Upper lobe of right lung (tissue), 1 donor: ENCODE measurements around the gene PDS5A. TPM values are rescaled to one million over a fixed set of nuclear protein-coding genes. Genes with fewer than 3 reads are reported as not detected.
"Not testable (repeated sequence)": the region's sequence is repeated elsewhere in the genome, so short reads cannot be mapped to it uniquely, and the experiment has no call there.

ENCODE experiments used
- ATAC-seq: fragments of 200-7000 bp; cut with Tn5 transposase; one replicate; pipeline ENCODE4 v1.9.1; 2020; ENCODE audit warnings: mild to moderate bottlenecking, moderate library complexity
- DNase-seq: peaks from one replicate; pipeline ENCODE4 v3.0.0-alpha.2; 2020
- H3K27ac ChIP-seq: fragments of 200-600 bp; one replicate; pipeline ENCODE4 v1.8.0; 2022
- H3K27me3 ChIP-seq: fragments of 200-600 bp; one replicate; pipeline ENCODE4 v1.8.0; 2022; ENCODE audit warnings: mild to moderate bottlenecking
- H3K36me3 ChIP-seq: fragments of 200-600 bp; one replicate; pipeline ENCODE4 v1.8.0; 2022
- H3K4me1 ChIP-seq: fragments of 200-600 bp; one replicate; pipeline ENCODE4 v1.8.0; 2022
- H3K4me3 ChIP-seq: fragments of 200-600 bp; one replicate; pipeline ENCODE4 v1.8.0; 2022; ENCODE audit warnings: mild to moderate bottlenecking
- H3K9me3 ChIP-seq: fragments of 200-600 bp; one replicate; pipeline ENCODE4 v1.8.0; 2022
- intact Hi-C: fragments of 100-400 bp; cut with DNase I; formaldehyde crosslinking; loops from one replicate; pipeline ENCODE4 v1.11.0; 2022
- total RNA-seq: library from RNA; stranded (reverse); fragmentation: NEBNext Ultra II Directional; extraction: Animal tissue kit (Norgen Biotek cat#: 25700); gene quantifications from one replicate; pipeline ENCODE4 v1.2.1, GENCODE V29; 2021
- TF ChIP-seq, protein P1 (sequence below): fragments of 200-600 bp; IDR thresholded peaks from one replicate; pipeline ENCODE4 v1.8.0; 2022; ENCODE audit warnings: antibody characterized with exemption
- donor health status: DM: no; HTN: yes; CAD: no; lungs with severe emphysema.

PDS5A gene
- total RNA-seq, 1 donor from 2014 or later = 83.7 TPM

DNA sequence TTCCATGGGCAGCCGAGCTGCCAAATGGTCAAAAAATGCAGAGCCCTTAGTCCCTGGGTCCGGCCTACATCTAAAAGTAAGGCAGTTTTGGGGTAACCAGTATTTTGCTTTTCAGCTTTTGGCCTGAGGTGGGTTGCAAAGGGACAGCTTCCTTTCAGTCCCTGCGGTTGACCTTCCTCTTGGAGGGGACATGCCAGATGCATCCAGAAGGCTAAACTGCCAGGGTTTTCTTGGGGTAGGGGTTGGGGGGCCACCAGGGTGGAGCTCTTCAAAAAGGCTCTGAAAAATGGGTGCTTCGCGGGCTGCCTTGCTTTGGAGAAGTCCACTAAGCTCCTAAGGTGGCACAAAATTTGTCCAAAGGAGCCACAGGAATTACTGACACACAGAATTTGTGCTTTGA, 159.1 kb downstream of the PDS5A start:
- no peak overlapping the region for H3K4me3 ChIP-seq
- no peaks in the 10 kb centered on the region for H3K9me3 ChIP-seq
- no peaks in the 10 kb centered on the region for H3K36me3 ChIP-seq
- H3K27me3 ChIP-seq = no peaks in the 10 kb centered on the region
- intact Hi-C loops = no loop called here
- ATAC-seq (no peak), DNase-seq (no peak)
- no peaks in the 10 kb centered on the region for H3K4me1 ChIP-seq
- H3K27ac ChIP-seq = no peak overlapping the region
- TF ChIP-seq, protein P1, sequence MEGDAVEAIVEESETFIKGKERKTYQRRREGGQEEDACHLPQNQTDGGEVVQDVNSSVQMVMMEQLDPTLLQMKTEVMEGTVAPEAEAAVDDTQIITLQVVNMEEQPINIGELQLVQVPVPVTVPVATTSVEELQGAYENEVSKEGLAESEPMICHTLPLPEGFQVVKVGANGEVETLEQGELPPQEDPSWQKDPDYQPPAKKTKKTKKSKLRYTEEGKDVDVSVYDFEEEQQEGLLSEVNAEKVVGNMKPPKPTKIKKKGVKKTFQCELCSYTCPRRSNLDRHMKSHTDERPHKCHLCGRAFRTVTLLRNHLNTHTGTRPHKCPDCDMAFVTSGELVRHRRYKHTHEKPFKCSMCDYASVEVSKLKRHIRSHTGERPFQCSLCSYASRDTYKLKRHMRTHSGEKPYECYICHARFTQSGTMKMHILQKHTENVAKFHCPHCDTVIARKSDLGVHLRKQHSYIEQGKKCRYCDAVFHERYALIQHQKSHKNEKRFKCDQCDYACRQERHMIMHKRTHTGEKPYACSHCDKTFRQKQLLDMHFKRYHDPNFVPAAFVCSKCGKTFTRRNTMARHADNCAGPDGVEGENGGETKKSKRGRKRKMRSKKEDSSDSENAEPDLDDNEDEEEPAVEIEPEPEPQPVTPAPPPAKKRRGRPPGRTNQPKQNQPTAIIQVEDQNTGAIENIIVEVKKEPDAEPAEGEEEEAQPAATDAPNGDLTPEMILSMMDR = no peak

DNA sequence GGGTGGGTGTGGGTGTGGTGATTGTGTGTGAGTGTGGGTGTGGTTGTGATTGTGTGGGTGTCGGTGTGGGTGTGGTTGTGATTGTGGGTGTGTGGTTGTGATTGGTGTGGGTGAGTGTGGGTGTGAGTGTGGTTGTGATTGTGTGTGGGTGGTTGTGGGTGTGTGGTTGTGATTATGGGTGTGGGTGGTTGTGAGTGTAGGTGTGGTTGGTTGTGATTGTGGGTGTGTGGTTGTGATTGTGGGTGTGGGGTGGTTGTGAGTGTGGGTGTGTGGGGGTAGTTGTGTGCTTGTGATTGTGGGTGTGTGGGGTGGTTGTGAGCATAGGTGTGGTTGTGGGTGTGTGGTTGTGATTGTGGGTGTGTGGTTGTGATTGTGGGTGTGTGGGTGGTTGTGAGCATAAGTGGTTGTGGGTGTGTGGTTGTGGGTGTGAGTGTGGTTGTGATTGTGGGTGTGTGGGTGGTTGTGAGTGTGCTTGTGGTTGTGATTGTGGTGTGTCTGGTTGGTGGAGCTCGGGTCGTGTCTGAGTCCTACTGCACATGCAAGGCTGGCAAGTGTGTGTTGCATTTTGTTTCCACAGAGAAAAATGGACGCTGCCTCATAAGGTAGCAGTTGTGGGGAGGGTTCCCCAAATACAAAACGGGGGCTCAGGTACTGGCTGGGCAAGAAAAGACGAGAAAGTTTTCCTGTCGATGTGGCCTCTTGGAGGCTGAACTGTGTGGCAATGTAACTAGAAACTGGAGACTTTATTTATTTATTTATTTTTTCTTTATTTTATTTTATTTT, 163.1 kb downstream of the PDS5A start:
- TF ChIP-seq, protein P1 = no peak
- intact Hi-C loops = no loop called here
- no peak overlapping the region for H3K4me3 ChIP-seq
- ATAC-seq (no peak), DNase-seq (no peak)
- H3K27me3 ChIP-seq = no peaks in the 10 kb centered on the region
- H3K27ac ChIP-seq = no peak overlapping the region
- no peaks in the 10 kb centered on the region for H3K4me1 ChIP-seq
- no peaks in the 10 kb centered on the region for H3K36me3 ChIP-seq
- H3K9me3 ChIP-seq = no peaks in the 10 kb centered on the region

DNA sequence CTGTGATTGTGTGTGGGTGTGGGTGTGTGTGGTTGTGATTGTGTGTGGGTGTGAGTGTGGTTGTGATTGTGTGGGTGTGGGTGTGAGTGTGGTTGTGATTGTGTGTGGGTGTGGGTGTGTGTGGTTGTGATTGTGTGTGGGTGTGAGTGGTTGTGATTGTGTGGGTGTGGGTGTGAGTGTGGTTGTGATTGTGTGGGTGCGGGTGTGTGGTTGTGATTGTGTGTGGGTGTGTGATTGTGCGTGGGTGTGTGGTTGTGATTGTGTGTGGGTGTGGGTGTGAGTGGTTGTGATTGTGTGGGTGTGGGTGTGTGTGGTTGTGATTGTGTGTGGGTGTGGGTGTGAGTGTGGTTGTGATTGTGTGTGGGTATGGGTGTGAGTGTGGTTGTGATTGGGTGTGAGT, 163.9 kb downstream of the PDS5A start:
- intact Hi-C loops, DNase-seq, H3K9me3 ChIP-seq, ATAC-seq, H3K27me3 ChIP-seq, H3K36me3 ChIP-seq, H3K27ac ChIP-seq, H3K4me3 ChIP-seq, H3K4me1 ChIP-seq: not testable (repeated sequence)

DNA sequence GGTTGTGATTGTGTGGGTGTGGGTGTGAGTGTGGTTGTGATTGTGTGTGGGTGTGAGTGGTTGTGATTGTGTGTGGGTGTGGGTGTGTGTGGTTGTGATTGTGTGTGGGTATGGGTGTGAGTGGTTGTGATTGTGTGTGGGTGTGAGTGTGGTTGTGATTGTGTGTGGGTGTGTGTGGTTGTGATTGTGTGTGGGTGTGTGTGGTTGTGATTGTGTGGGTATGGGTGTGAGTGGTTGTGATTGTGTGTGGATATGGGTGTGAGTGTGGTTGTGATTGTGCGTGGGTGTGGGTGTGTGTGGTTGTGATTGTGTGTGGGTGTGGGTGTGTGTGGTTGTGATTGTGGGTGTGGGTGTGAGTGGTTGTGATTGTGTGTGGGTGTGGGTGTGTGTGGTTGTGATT, 164.7 kb downstream of the PDS5A start:
- intact Hi-C loops, H3K9me3 ChIP-seq, H3K27ac ChIP-seq, H3K36me3 ChIP-seq, H3K27me3 ChIP-seq, ATAC-seq, H3K4me3 ChIP-seq, H3K4me1 ChIP-seq, DNase-seq: not testable (repeated sequence)

DNA sequence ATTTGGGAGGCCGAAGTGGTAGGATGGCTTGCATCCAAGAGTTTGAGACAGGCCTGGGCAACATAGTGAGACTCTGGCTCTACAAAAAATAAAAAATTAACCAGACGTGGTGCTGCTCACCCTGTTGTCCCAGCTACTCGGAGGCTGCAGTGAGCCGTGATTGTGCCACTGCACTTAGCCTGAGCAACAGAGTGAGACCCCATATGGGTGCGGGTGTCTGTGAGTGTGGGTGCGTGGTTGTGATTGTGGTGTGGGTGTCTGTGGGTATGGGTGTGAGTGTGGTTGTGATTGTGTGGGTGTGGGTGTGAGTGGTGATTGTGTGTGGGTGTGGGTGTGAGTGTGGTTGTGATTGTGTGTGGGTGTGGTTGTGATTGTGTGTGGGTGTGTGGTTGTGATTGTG, 165.2 kb downstream of the PDS5A start:
- H3K4me3 ChIP-seq = no peak overlapping the region
- no peak overlapping the region for H3K27ac ChIP-seq
- TF ChIP-seq, protein P1 = no peak
- no peaks in the 10 kb centered on the region for H3K36me3 ChIP-seq
- H3K4me1 ChIP-seq = no peaks in the 10 kb centered on the region
- H3K27me3 ChIP-seq = no peaks in the 10 kb centered on the region
- peak; percentile 37 for DNase-seq
- intact Hi-C loops = no loop called here
- H3K9me3 ChIP-seq = no peaks in the 10 kb centered on the region
- no peak for ATAC-seq

DNA sequence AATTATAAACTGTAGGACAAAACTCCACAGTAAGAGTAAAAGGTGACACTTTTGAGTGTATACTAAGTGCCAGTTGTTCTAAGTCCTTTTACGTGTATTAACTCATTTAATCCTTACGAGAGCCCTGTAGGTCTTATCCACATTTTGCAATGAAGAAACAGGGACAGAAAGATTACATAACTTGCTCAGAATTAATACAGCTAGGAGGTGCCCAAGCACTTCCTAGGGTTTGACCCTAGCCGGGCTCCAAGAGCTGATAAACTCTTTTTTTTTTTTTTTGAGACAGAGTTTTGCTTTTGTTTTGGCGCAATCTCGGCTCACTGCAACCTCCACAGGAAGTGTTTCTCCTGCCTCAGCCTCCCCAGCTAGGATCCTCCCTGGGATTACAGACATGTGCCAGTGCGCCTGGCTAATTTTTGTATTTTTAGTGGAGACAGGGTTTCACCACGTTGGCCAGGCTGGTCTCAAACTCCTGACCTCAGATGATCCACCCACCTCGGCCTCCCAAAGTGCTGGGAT, 169.4 kb downstream of the PDS5A start:
- Histone ChIP-seq H3K4me1 (no peaks in the 10 kb centered on the region), H3K4me3 (no peak overlapping the region), H3K36me3 (no peaks in the 10 kb centered on the region), H3K27me3 (no peaks in the 10 kb centered on the region), H3K27ac (no peak overlapping the region), H3K9me3 (no peaks in the 10 kb centered on the region)
- intact Hi-C loops = no loop called here
- TF ChIP-seq, protein P1 = no peak
- ATAC-seq = no peak
- no peak for DNase-seq
